Thoracic aorta (tissue), 2 donors: ENCODE results near the gene RETREG3. TPM values are rescaled to one million over a fixed set of nuclear protein-coding genes. Genes with fewer than 3 reads are reported as not detected.
"Not testable (repeated sequence)": the region's sequence is repeated elsewhere in the genome, so short reads cannot be mapped to it uniquely, and the experiment has no call there.

Source experiments
- ATAC-seq: fragments of 150-250 bp; one replicate; pipeline ENCODE4 v1.8.0; 2017; ENCODE audit warnings: low read depth; ENCODE audit not compliant: insufficient number of reproducible peaks, low FRiP score
- DNase-seq: peaks from one replicate; pipeline ENCODE4 v3.0.0-alpha.2; 2020; ENCODE audit warnings: low spot score
- H3K27ac ChIP-seq, 2 donors: fragments of 200-600 bp; sonication (generic); 1 replicate in 1 of 2; 2 replicates in 1 of 2; pipeline ENCODE4 v1.5.1; 2016; ENCODE audit warnings: mild to moderate bottlenecking in 2 of 2, moderate library complexity in 2 of 2
- H3K27me3 ChIP-seq: fragments of 200-600 bp; sonication (generic); replicated peaks from 2 replicates; pipeline ENCODE4 v1.6.0; 2016; ENCODE audit warnings: mild to moderate bottlenecking; ENCODE audit not compliant: insufficient read depth
- H3K36me3 ChIP-seq: fragments of 200-600 bp; sonication (generic); one replicate; pipeline ENCODE4 v1.5.1; 2016
- H3K4me1 ChIP-seq, 2 donors: fragments of 200-600 bp; sonication (generic); 1 replicate in 1 of 2; 2 replicates in 1 of 2; pipeline versions ENCODE4 v1.5.1 to v1.6.0; 2016; ENCODE audit warnings: low read depth in 2 of 2, mild to moderate bottlenecking in 1 of 2; ENCODE audit not compliant: control insufficient read depth in 1 of 2
- H3K4me3 ChIP-seq: fragments of 200-600 bp; sonication (generic); 2 replicates; pipeline ENCODE4 v1.5.1; 2016; ENCODE audit warnings: mild to moderate bottlenecking
- H3K9me3 ChIP-seq: fragments of 200-600 bp; sonication (generic); 2 replicates; pipeline ENCODE4 v1.5.1; 2016
- total RNA-seq, 2 donors: library from RNA; depleted of rRNA; stranded (reverse); fragments of >200 nt; gene quantifications; one replicate each; pipeline versions ENCODE4 v1.1.0 to v1.2.3, GENCODE V29; 2016
- TF ChIP-seq, protein P1 (sequence below): fragments of 200-600 bp; sonication (generic); IDR thresholded peaks from one replicate; pipeline ENCODE4 v1.5.1; 2019; ENCODE audit warnings: antibody characterized with exemption

The RETREG3 gene
- total RNA-seq, 2 donors from 2014 or later, result 49.0 to 60.4 TPM

- Histone ChIP-seq H3K36me3 (no peaks in the 10 kb centered on the region), H3K4me1 (no peaks in the 10 kb centered on the region), H3K27me3 (no peaks in the 10 kb centered on the region), H3K9me3 (no peaks in the 10 kb centered on the region), H3K27ac (no peak overlapping the region), H3K4me3 (no peak overlapping the region)
- DNase-seq (no peak), ATAC-seq (no peak)
- TF ChIP-seq, protein P1, sequence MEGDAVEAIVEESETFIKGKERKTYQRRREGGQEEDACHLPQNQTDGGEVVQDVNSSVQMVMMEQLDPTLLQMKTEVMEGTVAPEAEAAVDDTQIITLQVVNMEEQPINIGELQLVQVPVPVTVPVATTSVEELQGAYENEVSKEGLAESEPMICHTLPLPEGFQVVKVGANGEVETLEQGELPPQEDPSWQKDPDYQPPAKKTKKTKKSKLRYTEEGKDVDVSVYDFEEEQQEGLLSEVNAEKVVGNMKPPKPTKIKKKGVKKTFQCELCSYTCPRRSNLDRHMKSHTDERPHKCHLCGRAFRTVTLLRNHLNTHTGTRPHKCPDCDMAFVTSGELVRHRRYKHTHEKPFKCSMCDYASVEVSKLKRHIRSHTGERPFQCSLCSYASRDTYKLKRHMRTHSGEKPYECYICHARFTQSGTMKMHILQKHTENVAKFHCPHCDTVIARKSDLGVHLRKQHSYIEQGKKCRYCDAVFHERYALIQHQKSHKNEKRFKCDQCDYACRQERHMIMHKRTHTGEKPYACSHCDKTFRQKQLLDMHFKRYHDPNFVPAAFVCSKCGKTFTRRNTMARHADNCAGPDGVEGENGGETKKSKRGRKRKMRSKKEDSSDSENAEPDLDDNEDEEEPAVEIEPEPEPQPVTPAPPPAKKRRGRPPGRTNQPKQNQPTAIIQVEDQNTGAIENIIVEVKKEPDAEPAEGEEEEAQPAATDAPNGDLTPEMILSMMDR, result no peak
These were observed 23.8 kb upstream of the RETREG3 start for GRCh38 chr17:42632949-42633444.

GRCh38 chr17:42629411-42630009 is 20.3 kb upstream of the RETREG3 start:
- H3K4me3 ChIP-seq, result no peak overlapping the region
- H3K27me3 ChIP-seq, result no peaks in the 10 kb centered on the region
- H3K4me1 ChIP-seq, result no peaks in the 10 kb centered on the region
- DNase-seq (no peak), ATAC-seq (no peak)
- no peaks in the 10 kb centered on the region for H3K9me3 ChIP-seq
- TF ChIP-seq, protein P1, result no peak
- no peaks in the 10 kb centered on the region for H3K36me3 ChIP-seq
- H3K27ac ChIP-seq, result no peak overlapping the region

- not testable (repeated sequence) for H3K27ac ChIP-seq, H3K9me3 ChIP-seq, H3K4me1 ChIP-seq, H3K36me3 ChIP-seq, DNase-seq, H3K27me3 ChIP-seq, ATAC-seq, H3K4me3 ChIP-seq
These were observed 18.0 kb upstream of the RETREG3 start for GRCh38 chr17:42627032-42627764.

- no peaks in the 10 kb centered on the region for H3K36me3 ChIP-seq
- H3K27ac ChIP-seq, result no peak overlapping the region
- no peaks in the 10 kb centered on the region for H3K9me3 ChIP-seq
- TF ChIP-seq, protein P1, result no peak
- ATAC-seq, result no peak
- H3K4me3 ChIP-seq, result no peak overlapping the region
- DNase-seq, result no peak
- H3K27me3 ChIP-seq, result no peaks in the 10 kb centered on the region
- H3K4me1 ChIP-seq, result no peaks in the 10 kb centered on the region
These were observed 14.8 kb upstream of the RETREG3 start for GRCh38 chr17:42623732-42624596.

DNA sequence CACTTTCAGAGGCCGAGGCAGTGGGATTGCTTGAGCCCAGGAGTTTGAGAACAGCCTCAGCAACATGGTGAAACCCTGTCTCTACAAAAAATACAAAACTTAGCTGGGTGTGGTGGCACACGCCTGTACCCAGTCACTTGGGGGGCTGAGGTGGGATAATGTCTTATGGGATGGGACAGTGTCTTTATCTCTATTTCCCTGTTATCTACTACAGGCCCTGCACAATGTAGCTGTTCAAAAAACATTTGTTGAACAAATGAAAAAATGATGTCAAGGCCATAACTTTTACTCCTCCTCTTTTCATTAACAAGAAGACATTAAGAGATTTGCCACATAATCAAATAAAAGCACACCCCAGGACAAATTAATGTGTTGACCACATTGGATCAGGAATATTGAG is 14.1 kb upstream of the RETREG3 start:
- Histone ChIP-seq H3K36me3 (no peaks in the 10 kb centered on the region), H3K9me3 (no peaks in the 10 kb centered on the region)
- no peak for ATAC-seq

GRCh38 chr17:42621987-42622386 is 12.8 kb upstream of the RETREG3 start:
- not testable (repeated sequence) for H3K27ac ChIP-seq, H3K9me3 ChIP-seq, H3K36me3 ChIP-seq, DNase-seq, ATAC-seq, H3K4me3 ChIP-seq, H3K27me3 ChIP-seq
- peaks cover 7 to 10% of the 10 kb centered on the region in 2 donors for H3K4me1 ChIP-seq

More for the DNA sequence above, 14.1 kb upstream of the RETREG3 start:
- no peak overlapping the region for H3K27ac ChIP-seq
- H3K27me3 ChIP-seq, result no peaks in the 10 kb centered on the region
- TF ChIP-seq, protein P1, result no peak
- no peak for DNase-seq
- H3K4me1 ChIP-seq, result peaks cover 5% of the 10 kb centered on the region in 2 donors
- H3K4me3 ChIP-seq, result no peak overlapping the region
